Gastroesophageal sphincter (tissue), 3 donors: ENCODE data around the gene SIGLEC8.

ENCODE experiments used
- CTCF ChIP-seq, 4 experiments: fragments of 200-600 bp in 2 of 4; fragments of 450-650 bp in 2 of 4; sonication (generic) in 1 of 4; IDR thresholded peaks; one replicate each; pipeline ENCODE4 v1.5.1; 2017 to 2019; ENCODE audit warnings: antibody characterized with exemption in 4 of 4, mild to moderate bottlenecking in 2 of 4, moderate library complexity in 2 of 4
- EP300 ChIP-seq: sonication (generic); formaldehyde crosslinking; IDR thresholded peaks from one replicate; pipeline ENCODE4 v1.6.1; 2017; ENCODE audit warnings: antibody characterized with exemption, mild to moderate bottlenecking
- POLR2A ChIP-seq, 2 donors: fragments of 450-650 bp; IDR thresholded peaks; one replicate each; pipeline ENCODE4 v1.6.1; 2017; ENCODE audit warnings: antibody characterized with exemption in 2 of 2, mild to moderate bottlenecking in 2 of 2, moderate library complexity in 1 of 2
- POLR2AphosphoS5 ChIP-seq: sonication (generic); formaldehyde crosslinking; IDR thresholded peaks from one replicate; pipeline ENCODE4 v1.6.1; 2017; ENCODE audit warnings: antibody characterized with exemption

- TF ChIP-seq CTCF (IDR thresholded peaks at IDR 0.05) (no peak), POLR2A (IDR thresholded peaks at IDR 0.05) (no peak), POLR2AphosphoS5 (no peak), EP300 (no peak)
Measured at GRCh38 chr19:51467864-51468544, 9.8 kb upstream of the SIGLEC8 start.
